Ovary (tissue), 9 donors: ENCODE measurements around the gene CEP85L. TPM values are rescaled to one million over a fixed set of nuclear protein-coding genes. Genes with fewer than 3 reads are reported as not detected.
"Not testable (repeated sequence)": the region's sequence is repeated elsewhere in the genome, so short reads cannot be mapped to it uniquely, and the experiment has no call there.

Source experiments
- DNase-seq, 5 donors: peaks; one replicate each; pipeline ENCODE4 v3.0.0-alpha.2; 2019 to 2020
- H3K27ac ChIP-seq, 2 donors: fragments of 200-600 bp; one replicate each; pipeline versions ENCODE4 v1.5.1 to v1.8.0; 2019 to 2022
- H3K27me3 ChIP-seq: fragments of 200-600 bp; one replicate; pipeline ENCODE4 v1.8.0; 2022
- H3K36me3 ChIP-seq: fragments of 200-600 bp; sonication (generic); one replicate; pipeline ENCODE4 v1.5.1; 2019
- H3K4me1 ChIP-seq: one replicate; pipeline ENCODE4 v1.8.1; 2013; ENCODE audit warnings: mild to moderate bottlenecking, moderate library complexity; ENCODE audit not compliant: insufficient read depth
- H3K4me3 ChIP-seq: fragments of 200-600 bp; sonication (generic); one replicate; pipeline ENCODE4 v1.5.1; 2017
- H3K9me3 ChIP-seq, 2 donors: fragments of 200-600 bp in 1 of 2; sonication (generic) in 1 of 2; one replicate each; pipeline versions ENCODE4 v1.5.1 to v1.8.1; 2013 to 2019; ENCODE audit warnings: mild to moderate bottlenecking in 1 of 2, moderate library complexity in 1 of 2
- EP300 ChIP-seq: sonication (generic); formaldehyde crosslinking; IDR thresholded peaks from one replicate; pipeline ENCODE4 v1.6.1; 2017; ENCODE audit warnings: antibody characterized with exemption
- POLR2A ChIP-seq: fragments of 450-650 bp; IDR thresholded peaks from one replicate; pipeline ENCODE4 v1.6.1; 2017; ENCODE audit warnings: antibody characterized with exemption, mild to moderate bottlenecking, moderate library complexity
- WGBS, 3 donors: extraction: QIAGEN DNeasy Blood & Tissue Kit in 1 of 3; methylation state at CpG; one replicate each; pipeline versions ENCODE4 v1.1.5 to v1.1.7; 2013 to 2017; 5-methylcytosine and 5-hydroxymethylcytosine counted together
- intact Hi-C, 4 donors: fragments of 100-400 bp; cut with DNase I; formaldehyde crosslinking; loops; one replicate each; pipeline versions ENCODE4 v1.11.0 to v1.15.1; 2022 to 2023
- polyA plus RNA-seq, 2 donors: library from polyadenylated mRNA; stranded (reverse); fragments of 200-250 nt in 1 of 2; fragments of 350-450 nt in 1 of 2; fragmentation: Illumina TruSeq in 1 of 2; extraction: RNeasy Lipid Tissue Mini Kit (QIAGEN cat#74804) in 1 of 2; gene quantifications; one replicate each; pipeline ENCODE4 v1.2.3, GENCODE V29; 2013 to 2014
- total RNA-seq, 7 donors: library from RNA; depleted of rRNA in 2 of 7; stranded (reverse); fragments of >200 nt in 2 of 7; fragmentation: NEBNext Ultra II Directional in 3 of 7; extraction: Animal tissue kit (Norgen Biotek cat#: 25700) in 3 of 7; gene quantifications; one replicate each; pipeline versions ENCODE4 v1.1.0 to v1.2.4, GENCODE V29; 2016 to 2023
- TF ChIP-seq, protein P1 (sequence below), 3 donors: fragments of 450-650 bp in 2 of 3; fragments of 200-600 bp in 1 of 3; IDR thresholded peaks; one replicate each; pipeline versions ENCODE4 v1.5.1 to v1.8.0; 2016 to 2022; ENCODE audit warnings: antibody characterized with exemption in 3 of 3, mild to moderate bottlenecking in 1 of 3
- donor health status: DM: no; HTN: no; CAD: no; lungs with moderate emphysema.
- donor health status: DM: no; HTN: no; CAD: no.
- donor health status: Bipolar disorder and iron deficiency.
- donor health status: DM: yes; HTN: yes; CAD: no.
- donor health status: DM: no; HTN: no; CAD: no.
- donor health status: DM: yes; HTN: yes; CAD: no.

Gene CEP85L
- total and polyA plus RNA-seq, 9 donors, result 4.0 to 33.4 (median 24.3) TPM

DNA sequence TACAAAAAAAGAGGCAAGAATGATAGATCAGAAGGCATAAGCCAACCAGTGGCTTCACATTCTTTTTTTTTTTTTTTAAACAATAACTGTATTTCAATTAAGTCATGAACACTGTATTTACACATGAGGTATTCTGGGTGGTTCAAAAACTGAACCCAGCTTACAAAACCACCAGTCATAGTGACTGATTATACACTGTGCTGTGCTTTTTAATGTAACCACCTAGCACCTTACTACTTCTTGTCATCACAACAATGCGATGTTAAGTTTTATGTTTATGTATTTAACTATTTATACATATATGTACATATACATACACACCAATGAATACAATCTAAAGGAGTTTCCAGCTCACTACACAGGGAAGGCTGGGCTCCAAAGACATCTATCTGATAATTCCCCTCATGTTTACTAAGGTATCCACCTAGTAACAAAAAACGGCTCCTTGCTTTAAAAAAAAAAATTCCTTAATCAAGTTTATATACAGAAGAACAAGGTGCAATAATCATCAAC is 190.4 kb downstream of the CEP85L start:
- WGBS, 3 donors, result 86 to 89% (median 88%) methylated on average over 2 of the region's 2 CpGs
- H3K4me3 ChIP-seq, result no peak overlapping the region
- H3K27me3 ChIP-seq, result no peaks in the 10 kb centered on the region
- intact Hi-C loops, result no loop called here
- H3K4me1 ChIP-seq, result no peaks in the 10 kb centered on the region
- TF ChIP-seq, protein P1, sequence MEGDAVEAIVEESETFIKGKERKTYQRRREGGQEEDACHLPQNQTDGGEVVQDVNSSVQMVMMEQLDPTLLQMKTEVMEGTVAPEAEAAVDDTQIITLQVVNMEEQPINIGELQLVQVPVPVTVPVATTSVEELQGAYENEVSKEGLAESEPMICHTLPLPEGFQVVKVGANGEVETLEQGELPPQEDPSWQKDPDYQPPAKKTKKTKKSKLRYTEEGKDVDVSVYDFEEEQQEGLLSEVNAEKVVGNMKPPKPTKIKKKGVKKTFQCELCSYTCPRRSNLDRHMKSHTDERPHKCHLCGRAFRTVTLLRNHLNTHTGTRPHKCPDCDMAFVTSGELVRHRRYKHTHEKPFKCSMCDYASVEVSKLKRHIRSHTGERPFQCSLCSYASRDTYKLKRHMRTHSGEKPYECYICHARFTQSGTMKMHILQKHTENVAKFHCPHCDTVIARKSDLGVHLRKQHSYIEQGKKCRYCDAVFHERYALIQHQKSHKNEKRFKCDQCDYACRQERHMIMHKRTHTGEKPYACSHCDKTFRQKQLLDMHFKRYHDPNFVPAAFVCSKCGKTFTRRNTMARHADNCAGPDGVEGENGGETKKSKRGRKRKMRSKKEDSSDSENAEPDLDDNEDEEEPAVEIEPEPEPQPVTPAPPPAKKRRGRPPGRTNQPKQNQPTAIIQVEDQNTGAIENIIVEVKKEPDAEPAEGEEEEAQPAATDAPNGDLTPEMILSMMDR (IDR thresholded peaks at IDR 0.05), result no peak
- TF ChIP-seq EP300 (no peak), POLR2A (no peak)
- H3K27ac ChIP-seq, result no peak overlapping the region
- H3K36me3 ChIP-seq, result no peaks in the 10 kb centered on the region
- DNase-seq, result no peak
- H3K9me3 ChIP-seq, result no peaks in the 10 kb centered on the region

DNA sequence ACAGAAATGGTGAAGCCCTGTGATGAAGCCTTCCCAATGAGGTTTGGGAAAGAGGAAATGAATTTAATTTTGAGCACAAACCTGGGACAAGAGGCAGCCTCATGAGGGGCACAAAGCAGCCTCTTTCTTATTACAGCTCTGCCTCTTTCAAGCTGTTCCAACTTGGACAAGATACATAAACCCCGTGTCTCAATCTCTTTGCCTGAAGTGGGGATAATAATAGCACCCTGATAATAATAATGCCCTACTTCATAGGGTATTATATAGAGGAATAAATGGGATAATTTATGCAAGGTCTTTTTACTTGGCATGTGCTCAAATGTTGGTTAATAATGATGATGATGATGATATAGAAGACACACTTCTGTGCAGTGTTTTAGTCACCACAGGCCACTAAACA is 194.4 kb downstream of the CEP85L start:
- Histone ChIP-seq H3K9me3 (no peaks in the 10 kb centered on the region), H3K4me1 (no peaks in the 10 kb centered on the region), H3K36me3 (no peaks in the 10 kb centered on the region), H3K27ac (no peak overlapping the region), H3K27me3 (no peaks in the 10 kb centered on the region), H3K4me3 (no peak overlapping the region)
- TF ChIP-seq EP300, result no peak
- no peak for TF ChIP-seq POLR2A
- TF ChIP-seq, protein P1 (IDR thresholded peaks at IDR 0.05), result no peak
- intact Hi-C loops, result no loop called here
- 55 to 76% (median 72%) methylated on average over 1 of the region's 1 CpG for WGBS, 3 donors
- no peak for DNase-seq

DNA sequence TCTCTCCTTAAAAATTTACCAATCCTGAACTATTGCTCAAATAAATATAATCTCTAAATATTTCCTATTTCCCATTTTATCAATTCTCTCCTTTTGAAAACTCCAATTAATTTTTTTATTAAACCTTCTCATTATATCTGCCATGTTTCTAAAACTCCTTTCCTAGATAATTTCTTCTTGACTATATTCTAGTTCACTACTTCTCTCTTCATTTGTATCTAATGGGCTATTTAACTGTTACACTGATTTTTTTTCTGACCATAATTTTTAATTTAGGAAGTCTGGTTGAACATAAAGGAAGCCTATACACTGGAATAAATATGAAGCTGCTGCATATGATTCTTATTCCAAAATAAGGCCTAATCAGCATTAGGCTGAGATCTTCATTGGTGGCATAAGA is 199.6 kb downstream of the CEP85L start:
- DNase-seq, result no peak
- TF ChIP-seq POLR2A, result no peak
- TF ChIP-seq, protein P1 (IDR thresholded peaks at IDR 0.05), result no peak
- no peak for TF ChIP-seq EP300
- no peaks in the 10 kb centered on the region for H3K4me1 ChIP-seq
- no peaks in the 10 kb centered on the region for H3K36me3 ChIP-seq
- H3K4me3 ChIP-seq, result no peak overlapping the region
- no peaks in the 10 kb centered on the region for H3K9me3 ChIP-seq
- H3K27me3 ChIP-seq, result no peaks in the 10 kb centered on the region
- no peak overlapping the region for H3K27ac ChIP-seq
- intact Hi-C loops, result no loop called here

DNA sequence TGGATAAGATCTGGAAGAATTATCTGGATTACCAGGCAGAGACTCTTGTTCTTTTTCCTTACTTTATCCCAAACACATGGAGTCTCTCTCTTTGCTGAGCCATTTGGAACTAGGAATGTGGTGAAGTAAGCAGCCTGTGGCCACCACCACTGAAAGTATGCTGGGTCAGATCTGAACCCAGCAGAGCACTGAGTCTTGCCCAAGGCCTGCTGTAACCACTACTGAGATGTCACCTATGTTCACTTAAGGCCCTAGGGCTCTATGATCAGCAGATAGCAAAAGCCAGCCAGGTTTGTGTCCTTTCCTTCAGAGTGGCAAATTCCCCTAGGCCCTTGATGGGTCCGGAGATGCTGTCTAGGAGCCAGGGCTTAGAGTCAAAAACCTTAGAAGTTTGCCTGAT is 206.6 kb downstream of the CEP85L start:
- WGBS, 3 donors, result 85 to 100% (median 94%) methylated on average over 1 of the region's 1 CpG
- no peaks in the 10 kb centered on the region for H3K4me1 ChIP-seq
- no peak overlapping the region for H3K4me3 ChIP-seq
- intact Hi-C loops, result no loop called here
- H3K36me3 ChIP-seq, result no peaks in the 10 kb centered on the region
- no peaks in the 10 kb centered on the region for H3K9me3 ChIP-seq
- no peaks in the 10 kb centered on the region for H3K27me3 ChIP-seq
- no peak for DNase-seq
- no peak for TF ChIP-seq POLR2A
- TF ChIP-seq EP300, result no peak
- TF ChIP-seq, protein P1 (IDR thresholded peaks at IDR 0.05), result no peak
- H3K27ac ChIP-seq, result no peak overlapping the region

DNA sequence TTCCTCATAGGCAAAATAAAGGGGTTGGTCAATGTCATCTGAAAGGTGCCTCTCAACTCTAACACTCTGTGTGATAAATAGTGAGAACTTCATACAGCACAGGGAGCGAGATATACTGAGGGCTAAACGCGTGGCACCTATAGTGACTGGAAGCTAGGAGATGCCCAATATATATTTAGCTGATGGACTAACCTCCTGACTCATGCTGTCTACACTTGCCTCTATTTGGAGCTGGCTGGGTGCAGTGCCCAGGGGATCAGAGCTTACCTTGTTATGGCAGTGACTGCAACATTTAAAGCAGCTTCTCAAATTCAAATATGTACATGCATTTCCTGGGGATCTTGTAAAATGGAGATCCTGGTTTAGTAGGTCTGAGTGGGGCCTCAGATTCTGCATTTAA is 214.9 kb downstream of the CEP85L start:
- TF ChIP-seq POLR2A, result no peak
- TF ChIP-seq, protein P1 (IDR thresholded peaks at IDR 0.05), result no peak
- no peak for TF ChIP-seq EP300
- Histone ChIP-seq H3K36me3 (no peaks in the 10 kb centered on the region), H3K9me3 (no peaks in the 10 kb centered on the region), H3K27ac (no peak overlapping the region), H3K27me3 (no peaks in the 10 kb centered on the region), H3K4me3 (no peak overlapping the region), H3K4me1 (no peaks in the 10 kb centered on the region)
- intact Hi-C loops, result no loop called here
- DNase-seq, result no peak
- WGBS, 3 donors, result 58 to 62% (median 60%) methylated on average over 3 of the region's 3 CpGs

DNA sequence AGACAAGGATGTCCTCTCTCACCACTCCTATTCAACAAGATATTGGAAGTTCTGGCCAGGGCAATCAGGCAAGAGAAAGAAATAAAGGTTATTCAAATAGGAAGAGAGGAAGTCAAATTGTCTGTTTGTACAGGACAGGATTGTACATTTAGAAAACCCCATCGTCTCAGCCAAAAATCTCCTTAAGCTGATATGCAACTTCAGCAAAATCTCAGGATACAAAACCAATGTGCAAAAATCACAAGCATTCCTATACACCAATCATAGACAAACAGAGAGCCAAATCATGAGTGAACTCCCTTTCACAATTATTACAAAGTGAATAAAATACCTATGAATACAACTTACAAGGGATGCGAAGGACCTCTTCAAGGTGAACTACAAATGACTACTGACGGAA is 217.2 kb downstream of the CEP85L start:
- WGBS, 3 donors, result 90 to 99% (median 97%) methylated on average over 3 of the region's 3 CpGs
- intact Hi-C loops, H3K4me3 ChIP-seq: not testable (repeated sequence)

DNA sequence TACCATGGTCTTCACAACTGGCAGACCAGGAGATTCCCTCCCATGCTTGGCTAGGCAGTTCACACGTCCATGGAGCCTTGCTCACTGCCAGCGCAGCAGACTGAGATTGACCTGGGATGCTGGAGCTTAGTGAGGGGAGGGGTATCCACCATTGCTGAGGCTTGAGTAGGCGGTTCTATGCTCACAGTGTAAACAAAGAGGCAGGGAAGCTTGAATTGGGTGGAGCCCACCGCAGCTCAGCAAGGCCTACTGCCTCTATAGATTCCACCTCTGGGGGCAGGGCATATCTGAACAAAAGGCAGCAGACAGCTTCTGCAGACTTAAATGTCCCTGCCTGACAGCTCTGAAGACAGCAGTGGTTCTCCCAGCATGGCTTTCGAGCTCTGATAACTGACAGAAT is 230.1 kb downstream of the CEP85L start:
- H3K4me1 ChIP-seq, DNase-seq, H3K27me3 ChIP-seq, intact Hi-C loops, H3K36me3 ChIP-seq, H3K9me3 ChIP-seq, H3K4me3 ChIP-seq, H3K27ac ChIP-seq: not testable (repeated sequence)
- WGBS, 3 donors, result 71 to 89% (median 77%) methylated on average over 5 of the region's 5 CpGs

More for the DNA sequence above, 217.2 kb downstream of the CEP85L start:
- not testable (repeated sequence) for H3K27ac ChIP-seq, H3K36me3 ChIP-seq, H3K4me1 ChIP-seq, DNase-seq, H3K27me3 ChIP-seq, H3K9me3 ChIP-seq
